Airway epithelial cell (primary cell): ENCODE measurements around the gene SERPINB4. TPM values are rescaled to one million over a fixed set of nuclear protein-coding genes. Genes with fewer than 3 reads are reported as not detected.

Experiments used
- total RNA-seq: library from RNA; depleted of rRNA; stranded (reverse); fragments of >200 nt; gene quantifications from 2 replicates; pipeline ENCODE4 v1.2.3, GENCODE V29; 2015

SERPINB4 gene
- total RNA-seq, result 4.0 and 5.0 TPM in 2 replicates

GRCh38 chr18:63644142-63644541, at the start of gene SERPINB4:
Gene SERPINB4, minus strand, starts transcription at chr18:63644256. Its CDS starts 679 bp downstream, at chr18:63643577.

GRCh38 chr18:63661750-63662149, 17.7 kb upstream of the SERPINB4 start, which contains the start of gene SERPINB3:
Gene SERPINB3, minus strand, starts transcription at chr18:63661893. Its CDS starts 677 bp downstream, at chr18:63661216.

Other genes starting within 250 kb of the SERPINB4 start
- 57.0 and 62.8 TPM in 2 replicates for gene VPS4B, start 221.8 kb downstream of the SERPINB4 start, total RNA-seq
- 462 and 675 TPM in 2 replicates for gene SERPINB5, start 167.3 kb downstream of the SERPINB4 start, total RNA-seq
- gene SERPINB12, start 101.9 kb downstream of the SERPINB4 start, total RNA-seq, result 0.28 TPM in 1 of 2 replicates, not detected in the other
- 44.9 and 63.0 TPM in 2 replicates for gene SERPINB13, start 56.9 kb downstream of the SERPINB4 start, total RNA-seq
- gene SERPINB3, start 17.6 kb upstream of the SERPINB4 start, total RNA-seq, result 149 and 212 TPM in 2 replicates
- 0.05 and 0.35 TPM in 2 replicates for gene SERPINB11, start 58.7 kb upstream of the SERPINB4 start, total RNA-seq
- 59.1 and 63.3 TPM in 2 replicates for gene SERPINB7, start 131.2 kb upstream of the SERPINB4 start, total RNA-seq
- 205 and 218 TPM in 2 replicates for gene SERPINB2, start 243.4 kb upstream of the SERPINB4 start, total RNA-seq